GM21717 (cell line): ENCODE measurements around the gene GGA3.
A peak's percentile ranks its signal among the peaks of the same experiment; 100 is the strongest.
"Not testable (repeated sequence)": the region's sequence is repeated elsewhere in the genome, so short reads cannot be mapped to it uniquely, and the experiment has no call there.

Experiments used
- ATAC-seq: cut with Tn5 transposase; IDR thresholded peaks from one replicate; pipeline ENCODE4 v1.9.1; 2021; ENCODE audit warnings: mild to moderate bottlenecking, moderate library complexity; ENCODE audit not compliant: unreplicated experiment

Gene GGA3

GRCh38 chr17:75272848-75273184 lies 11.4 kb upstream of the GGA3 start:
- no peak for ATAC-seq

GRCh38 chr17:75271955-75272847 lies 10.8 kb upstream of the GGA3 start:
- no peak for ATAC-seq

DNA sequence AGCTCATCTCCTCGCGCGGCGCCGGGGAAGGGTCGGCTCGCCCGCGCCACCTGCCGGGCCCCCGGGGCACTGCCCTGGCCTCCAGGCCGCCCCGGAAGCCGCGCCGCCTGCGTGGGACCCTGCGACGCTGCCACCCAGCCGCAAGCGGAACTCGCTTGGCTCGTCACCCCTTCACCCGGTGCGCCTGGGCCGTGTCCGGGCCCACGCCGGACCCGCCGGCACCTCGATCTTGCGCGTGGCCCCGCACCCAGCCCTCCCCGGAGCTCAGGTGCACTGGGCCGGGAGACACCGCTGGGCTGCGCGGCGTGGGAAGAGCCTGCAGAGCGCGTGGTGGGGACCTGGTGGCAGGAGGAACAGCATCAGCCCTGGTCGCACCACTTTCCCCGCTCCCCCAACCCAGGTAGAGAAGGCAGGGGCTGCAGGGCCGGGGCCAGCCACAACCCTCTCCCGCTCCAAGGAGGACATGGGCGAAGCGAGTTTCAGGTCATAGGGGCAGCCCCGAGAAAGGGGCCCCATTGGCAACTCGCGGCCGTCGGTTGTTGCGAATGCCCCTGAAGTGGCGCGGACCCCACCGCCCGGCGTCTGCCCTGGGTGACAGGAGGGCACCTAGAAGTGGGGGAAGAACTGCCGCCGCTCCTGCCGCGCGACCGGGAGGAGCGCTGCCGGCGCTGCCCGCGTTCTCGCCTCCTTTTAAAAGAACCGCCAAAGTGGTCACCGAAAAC lies 10.0 kb upstream of the GGA3 start:
- peak; percentile 59 for ATAC-seq

GRCh38 chr17:75270966-75271232 lies 9.5 kb upstream of the GGA3 start, which contains the start of gene MIF4GD:
TSS of gene MIF4GD (minus strand) at chr17:75271231. CDS start at chr17:75270195, 1,036 bp downstream.
- no peak for ATAC-seq

- ATAC-seq = peak; percentile 30
Observed at GRCh38 chr17:75270218-75270965, 9.0 kb upstream of the GGA3 start.

GRCh38 chr17:75269844-75270217 lies 8.4 kb upstream of the GGA3 start:
- no peak for ATAC-seq

DNA sequence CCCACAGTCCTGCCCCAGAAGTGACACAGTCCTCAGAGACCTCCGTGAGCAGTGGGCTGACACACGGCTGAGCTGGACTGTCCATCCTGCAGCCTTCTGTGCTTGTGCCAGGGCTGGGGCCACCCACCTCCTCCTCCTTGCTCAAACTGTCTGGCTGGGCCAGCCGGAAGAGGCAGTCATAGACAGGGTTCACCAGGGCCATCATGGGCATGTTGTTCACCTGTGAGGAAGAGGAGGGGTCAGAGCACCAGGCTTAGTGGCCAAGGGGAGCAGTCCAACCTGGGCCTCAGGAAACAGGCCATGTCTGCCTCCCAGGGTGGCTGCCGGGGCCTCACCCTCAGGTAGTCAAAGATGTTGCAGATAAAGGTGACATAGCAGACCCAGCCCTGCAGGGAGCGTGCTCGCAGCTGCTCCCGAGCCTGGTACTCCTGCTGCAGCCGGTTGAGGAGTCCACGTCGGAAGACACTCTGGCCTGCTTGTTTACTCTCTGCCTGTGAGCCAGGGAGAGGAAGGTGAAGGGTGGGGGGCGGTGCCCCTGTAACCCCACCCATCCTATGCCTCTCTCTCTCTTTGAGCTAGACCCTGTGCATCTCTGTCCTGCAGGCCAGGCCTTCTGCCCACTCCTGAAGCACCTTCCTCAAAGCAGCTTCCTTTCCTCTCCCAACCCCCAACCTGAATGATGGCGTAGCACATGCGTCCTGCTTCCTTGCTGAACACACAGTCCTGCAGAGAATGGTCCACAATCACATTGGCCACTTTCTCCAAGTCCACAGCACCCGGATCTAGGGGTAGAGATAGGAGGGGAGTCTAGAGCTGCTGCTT lies 6.2 kb upstream of the GGA3 start:
- ATAC-seq = no peak

DNA sequence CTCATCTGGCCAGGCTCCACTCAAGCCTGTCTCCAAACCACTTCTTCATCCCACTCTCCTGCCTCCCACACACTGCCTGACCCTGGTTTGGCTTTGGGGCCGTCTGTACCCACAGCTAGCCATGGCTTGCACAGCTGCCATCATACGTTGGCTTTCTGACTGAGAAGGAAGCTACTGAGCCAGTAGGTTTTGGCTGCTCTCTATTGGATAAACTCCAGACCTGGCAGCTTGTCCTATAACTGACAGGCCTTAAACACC lies 5.7 kb upstream of the GGA3 start:
- ATAC-seq = no peak

DNA sequence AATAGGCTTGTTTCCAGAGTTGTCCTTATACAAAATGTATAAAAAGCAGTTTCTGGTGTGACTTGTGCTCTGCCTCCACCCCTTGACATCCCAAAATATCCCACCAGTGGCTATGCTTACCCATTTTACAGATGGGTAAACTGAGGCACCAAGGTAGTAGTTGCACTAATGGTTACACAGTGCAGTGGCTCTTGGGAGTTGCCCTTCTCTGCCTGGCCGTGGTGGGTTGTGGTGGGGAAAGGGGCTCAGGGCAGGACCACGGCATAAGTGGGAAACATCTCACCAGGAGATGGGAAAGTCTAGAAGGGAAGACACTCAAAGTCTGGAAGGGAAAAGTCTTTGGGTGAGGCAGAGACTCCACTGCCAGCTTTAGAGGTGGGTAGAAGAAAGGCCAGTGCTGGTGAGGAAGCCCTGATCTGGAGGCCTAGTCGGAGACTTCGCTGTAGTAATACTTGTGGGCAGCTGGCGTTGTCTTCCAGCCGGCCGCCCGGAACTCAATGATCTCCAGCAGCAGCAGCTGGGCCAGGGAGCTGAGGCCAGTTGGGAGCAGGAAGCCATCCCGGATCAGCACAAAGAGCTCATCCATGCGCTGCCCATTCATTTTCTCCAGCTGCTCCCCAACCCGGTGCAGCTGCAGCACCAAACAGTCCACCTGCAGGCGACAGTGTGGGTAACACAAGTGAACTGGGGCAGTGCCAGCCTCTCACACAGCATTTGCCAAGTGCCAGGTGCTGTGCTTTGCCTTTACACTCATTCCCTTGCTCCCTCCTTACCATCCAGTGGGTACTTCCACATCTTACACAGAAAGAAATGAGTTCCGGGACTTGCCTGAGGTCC lies 5.1 kb upstream of the GGA3 start:
- ATAC-seq = no peak

GRCh38 chr17:75265614-75266315 lies 4.4 kb upstream of the GGA3 start:
- no peak for ATAC-seq

DNA sequence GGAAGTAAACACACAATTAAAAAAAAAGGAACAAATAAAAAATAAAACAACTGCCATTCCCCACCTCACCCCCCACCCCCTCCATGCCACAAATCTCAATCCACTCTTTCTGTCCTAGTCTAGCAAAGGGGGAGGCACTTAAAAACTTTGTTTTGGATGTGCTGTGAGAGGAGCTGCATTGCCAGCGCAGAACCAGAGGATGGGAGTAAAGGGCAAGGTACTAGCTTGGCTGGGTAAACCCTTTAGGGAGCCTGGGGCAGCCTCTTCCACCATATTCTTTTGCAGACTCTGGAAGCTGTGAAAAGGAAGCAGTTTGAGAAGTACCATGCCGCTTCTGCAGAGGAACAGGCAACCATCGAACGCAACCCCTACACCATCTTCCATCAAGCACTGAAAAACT lies 1.6 kb upstream of the GGA3 start:
- no peak for ATAC-seq

GRCh38 chr17:75262112-75262606 lies 753 bp upstream of the GGA3 start:
- ATAC-seq = no peak

DNA sequence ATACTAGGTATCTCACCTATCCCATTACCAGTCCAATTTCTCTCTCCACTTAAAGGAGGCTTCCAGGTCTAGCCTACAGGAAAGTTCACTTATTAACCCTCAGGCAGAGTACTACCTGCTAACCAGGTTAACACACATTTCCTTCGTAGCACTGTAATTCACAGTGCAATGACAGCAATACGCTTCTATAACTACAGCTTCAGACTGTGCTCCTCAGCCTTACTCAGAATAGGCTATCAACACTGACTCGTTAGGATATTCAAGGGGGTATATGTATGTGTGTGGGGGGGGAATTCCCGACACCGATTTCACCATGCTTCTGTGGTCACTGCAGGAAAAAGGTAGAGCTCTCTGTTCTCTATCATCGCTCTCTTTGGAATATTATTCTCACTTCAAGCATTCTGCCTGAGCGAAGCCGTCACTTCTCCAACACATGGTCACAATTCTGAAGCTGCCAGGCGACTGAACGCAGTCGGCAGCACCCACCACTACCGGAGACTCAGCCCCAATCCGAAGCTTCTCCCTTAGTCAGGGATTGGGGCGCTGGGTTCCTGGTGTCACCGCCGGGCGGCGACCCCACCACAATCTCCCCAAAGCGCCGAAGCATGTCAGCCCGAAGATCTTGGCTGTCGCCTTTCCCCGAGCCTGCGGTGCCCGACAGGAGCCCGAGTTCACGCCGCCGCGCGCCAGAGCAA lies 618 bp downstream of the GGA3 start:
- ATAC-seq = peak; percentile 41

DNA sequence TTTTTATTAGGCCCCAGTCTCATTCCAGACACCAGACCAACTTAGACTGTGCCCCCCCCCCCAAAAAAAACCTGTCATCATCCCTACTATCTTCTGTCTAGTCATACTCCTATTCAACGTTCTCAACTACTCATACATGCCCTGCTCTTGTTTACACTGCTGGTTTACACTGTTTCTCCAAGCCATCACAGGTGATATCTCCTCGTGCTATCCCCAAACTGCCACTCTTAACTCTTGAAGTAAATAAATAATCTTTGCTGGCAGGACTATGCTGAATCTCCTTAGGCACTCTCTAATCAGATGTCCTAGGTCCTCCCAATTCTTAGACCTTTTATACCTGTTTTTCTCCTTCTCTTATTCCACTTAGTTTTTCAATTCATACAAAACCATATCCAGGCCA lies 4.2 kb downstream of the GGA3 start:
- ATAC-seq = not testable (repeated sequence)

DNA sequence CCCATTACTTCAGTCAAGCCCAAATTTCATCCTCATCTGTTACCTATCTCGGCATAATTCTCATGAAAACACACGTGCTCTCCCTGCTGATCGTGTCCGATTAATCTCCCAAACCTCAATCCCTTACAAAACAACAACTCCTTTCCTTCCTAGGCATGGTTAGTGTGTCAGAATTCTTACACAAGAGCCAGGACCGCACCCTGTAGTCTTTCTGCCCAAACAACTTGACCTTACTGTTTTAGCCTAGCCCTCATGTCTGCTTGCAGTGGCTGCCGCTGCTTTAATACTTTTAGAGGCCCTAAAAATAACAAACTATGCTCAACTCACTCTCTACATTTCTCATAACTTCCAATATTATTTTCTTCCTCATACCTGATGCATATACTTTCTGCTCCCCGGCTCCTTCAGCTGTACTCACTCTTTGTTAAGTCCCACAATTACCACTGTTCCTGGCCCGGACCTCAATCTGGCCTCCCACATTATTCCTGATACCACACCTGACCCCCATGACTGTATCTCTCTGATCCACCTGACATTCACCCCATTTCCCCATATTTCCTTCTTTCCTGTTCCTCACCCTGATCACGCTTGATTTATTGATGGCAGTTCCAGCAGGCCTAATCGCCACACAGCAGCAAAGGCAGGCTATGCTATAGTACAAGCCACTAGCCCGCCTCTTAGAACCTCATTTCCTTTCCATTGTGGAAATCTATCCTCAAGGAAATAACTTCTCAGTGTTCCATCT lies 5.3 kb downstream of the GGA3 start:
- ATAC-seq = not testable (repeated sequence)

- ATAC-seq = no peak
Observed at GRCh38 chr17:75252039-75252816, 9.2 kb downstream of the GGA3 start.

- ATAC-seq = peak; percentile 80
Observed at GRCh38 chr17:75250009-75250471, 11.4 kb downstream of the GGA3 start.
